SH-SY5Y (cell line): Measurements from ENCODE around the gene ERVV-1.

Experiments used
- GATA2 ChIP-seq: IDR thresholded peaks from 2 replicates; pipeline ENCODE4 v1.6.1; 2011; ENCODE audit warnings: mild to moderate bottlenecking, low read depth, low read length
- GATA3 ChIP-seq: IDR thresholded peaks from 2 replicates; pipeline ENCODE4 v1.6.1; 2011; ENCODE audit warnings: low read depth, mild to moderate bottlenecking, low read length, moderate library complexity

- TF ChIP-seq GATA3 (no peak), GATA2 (no peak)
Observed at GRCh38 chr19:52988506-52988905, 25.2 kb upstream of the ERVV-1 start.
